GM12878 (cell line): ENCODE measurements around the gene MGAT2. TPM values are rescaled to one million over a fixed set of nuclear protein-coding genes. Genes with fewer than 3 reads are reported as not detected.

Experiments used
- ASH2L ChIP-seq: fragments of 300-600, 200-600 bp; sonication (generic); IDR thresholded peaks from 2 replicates; pipeline ENCODE4 v1.6.1; 2017; ENCODE audit warnings: low read depth, mild to moderate bottlenecking, borderline replicate concordance
- BACH1 ChIP-seq: fragments of 450-650 bp; IDR thresholded peaks from 2 replicates; pipeline ENCODE4 v1.6.1; 2017; ENCODE audit warnings: mild to moderate bottlenecking, borderline replicate concordance
- CBFB ChIP-seq: IDR thresholded peaks from 2 replicates; pipeline ENCODE4 v1.6.1; 2016; ENCODE audit warnings: antibody characterized with exemption, low read depth
- CREM ChIP-seq: IDR thresholded peaks from 2 replicates; pipeline ENCODE4 v1.6.1; 2014; ENCODE audit warnings: antibody characterized with exemption, low read depth
- EED ChIP-seq: sonication (generic); IDR thresholded peaks from 2 replicates; pipeline ENCODE4 v1.6.1; 2016; ENCODE audit warnings: antibody characterized with exemption, low read depth
- HSF1 ChIP-seq: fragments of 150-350 bp; IDR thresholded peaks from 2 replicates; pipeline ENCODE4 v1.6.1; 2014; ENCODE audit warnings: mild to moderate bottlenecking, low read depth, low read length
- JUND ChIP-seq: IDR thresholded peaks from 2 replicates; pipeline ENCODE4 v1.6.1; 2012; ENCODE audit warnings: low read depth, mild to moderate bottlenecking, low read length, improper control_type of control experiment, moderate library complexity
- PBX3 ChIP-seq: IDR thresholded peaks from 2 replicates; pipeline ENCODE4 v1.6.1; 2011; ENCODE audit warnings: mild to moderate bottlenecking, low read depth, low read length, moderate library complexity; ENCODE audit not compliant: insufficient replicate concordance
- RAD51 ChIP-seq: fragments of 450-650 bp; IDR thresholded peaks from 2 replicates; pipeline ENCODE4 v1.6.1; 2016; ENCODE audit warnings: moderate library complexity, mild to moderate bottlenecking, inconsistent platforms
- RB1 ChIP-seq: fragments of 450-650 bp; formaldehyde crosslinking; IDR thresholded peaks from 2 replicates; pipeline ENCODE4 v1.6.1; 2017; ENCODE audit warnings: mild to moderate bottlenecking, borderline replicate concordance
- RCOR1 ChIP-seq: conservative IDR thresholded peaks from 2 replicates; pipeline ENCODE4 v1.6.1; 2012; ENCODE audit warnings: low read depth, low read length, improper control_type of control experiment
- SIX5 ChIP-seq: IDR thresholded peaks from 2 replicates; pipeline ENCODE4 v1.6.1; 2011; ENCODE audit warnings: mild to moderate bottlenecking, low read depth, low read length, moderate library complexity; ENCODE audit not compliant: severe bottlenecking
- STAT1 ChIP-seq: fragments of 450-650 bp; conservative IDR thresholded peaks from 2 replicates; pipeline ENCODE4 v1.6.1; 2014; ENCODE audit warnings: antibody characterized with exemption, mild to moderate bottlenecking
- TAF1 ChIP-seq: IDR thresholded peaks from 2 replicates; pipeline ENCODE4 v1.6.1; 2011; ENCODE audit warnings: mild to moderate bottlenecking, low read depth, low read length, borderline replicate concordance
- TCF12 ChIP-seq: IDR thresholded peaks from 2 replicates; pipeline ENCODE4 v1.6.1; 2011; ENCODE audit warnings: low read depth, mild to moderate bottlenecking, low read length
- TCF7 ChIP-seq: IDR thresholded peaks from 2 replicates; pipeline ENCODE4 v1.6.1; 2014; ENCODE audit warnings: antibody characterized with exemption, borderline replicate concordance
- polyA plus RNA-seq, 11 experiments: library from polyadenylated mRNA; depleted of rRNA in 4 of 11; unstranded in 6 of 11; stranded (reverse) in 5 of 11; fragments of >200 nt; fragmentation: Nextera tagmentation in 4 of 11; fragmentation: Illumina TruSeq in 1 of 11; extraction: Ambion mirVana in 4 of 11; extraction: Trizol in 1 of 11; gene quantifications; 1 replicate in 1 of 11; 2 replicates in 10 of 11; pipeline versions ENCODE4 v1.2.1 to v1.2.3, GENCODE V29; 2011 to 2016; ENCODE audit warnings: inconsistent platforms in 2 of 11, missing spikeins in 2 of 11, low read depth in 1 of 11
- total RNA-seq, 4 experiments: library from RNA; depleted of rRNA in 3 of 4; stranded (reverse); fragments of >200 nt in 3 of 4; fragmentation: Illumina TruSeq in 1 of 4; extraction: Trizol in 1 of 4; gene quantifications; 2 replicates each; pipeline versions ENCODE4 v1.2.1 to v1.2.3, GENCODE V29; 2013 to 2021
- TF ChIP-seq, protein P1 (sequence below): IDR thresholded peaks from 2 replicates; pipeline ENCODE4 v1.6.1; 2012; ENCODE audit warnings: low read depth, low read length, improper control_type of control experiment
- TF ChIP-seq, protein P2 (sequence below): fragments of 450-650 bp; IDR thresholded peaks from 2 replicates; pipeline ENCODE4 v1.6.1; 2017; ENCODE audit warnings: antibody characterized with exemption, mild to moderate bottlenecking, moderate library complexity
- TF ChIP-seq, protein P3 (sequence below): IDR thresholded peaks from 2 replicates; pipeline ENCODE4 v1.6.1; 2012; ENCODE audit warnings: mild to moderate bottlenecking, low read depth, low read length

MGAT2 gene
- total and polyA plus RNA-seq, 10 of the 15 experiments (the other 5 are each of a cell fraction or from before 2014, with no cell fraction given) = 0.03 to 51.8 (median 38.0) TPM; not detected in 1

GRCh38 chr14:49598485-49599300 is 21.9 kb upstream of the MGAT2 start, which contains the start of gene LRR1 (continued):
- TF ChIP-seq SIX5 = no peak
- 0 out of 2 replicates have a peak, but pooled peaks have one; percentile 0 for TF ChIP-seq JUND
- peak; percentile 61 for TF ChIP-seq EED
- TF ChIP-seq TCF12 = peak; percentile 65; the same call in 1 of the 2 replicates
- peak; percentile 62 for TF ChIP-seq BACH1
- TF ChIP-seq RCOR1 = no peak
- TF ChIP-seq TCF7 = no peak
- peak; percentile 50 for TF ChIP-seq PBX3
- TF ChIP-seq CBFB = peak; percentile 80; the same call in 1 of the 2 replicates
- peak; percentile 60; the same call in 1 of the 2 replicates for TF ChIP-seq CREM
- TF ChIP-seq TAF1 = peak; percentile 95
- TF ChIP-seq RB1 = peak; percentile 96; the same call in 1 of the 2 replicates
- no peak for TF ChIP-seq ASH2L
- TF ChIP-seq, protein P1, sequence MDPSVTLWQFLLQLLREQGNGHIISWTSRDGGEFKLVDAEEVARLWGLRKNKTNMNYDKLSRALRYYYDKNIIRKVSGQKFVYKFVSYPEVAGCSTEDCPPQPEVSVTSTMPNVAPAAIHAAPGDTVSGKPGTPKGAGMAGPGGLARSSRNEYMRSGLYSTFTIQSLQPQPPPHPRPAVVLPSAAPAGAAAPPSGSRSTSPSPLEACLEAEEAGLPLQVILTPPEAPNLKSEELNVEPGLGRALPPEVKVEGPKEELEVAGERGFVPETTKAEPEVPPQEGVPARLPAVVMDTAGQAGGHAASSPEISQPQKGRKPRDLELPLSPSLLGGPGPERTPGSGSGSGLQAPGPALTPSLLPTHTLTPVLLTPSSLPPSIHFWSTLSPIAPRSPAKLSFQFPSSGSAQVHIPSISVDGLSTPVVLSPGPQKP = 0 out of 2 replicates have a peak, but pooled peaks have one; percentile 15
- TF ChIP-seq STAT1 = peak; percentile 72; the same call in 1 of the 2 replicates
- TF ChIP-seq, protein P2, sequence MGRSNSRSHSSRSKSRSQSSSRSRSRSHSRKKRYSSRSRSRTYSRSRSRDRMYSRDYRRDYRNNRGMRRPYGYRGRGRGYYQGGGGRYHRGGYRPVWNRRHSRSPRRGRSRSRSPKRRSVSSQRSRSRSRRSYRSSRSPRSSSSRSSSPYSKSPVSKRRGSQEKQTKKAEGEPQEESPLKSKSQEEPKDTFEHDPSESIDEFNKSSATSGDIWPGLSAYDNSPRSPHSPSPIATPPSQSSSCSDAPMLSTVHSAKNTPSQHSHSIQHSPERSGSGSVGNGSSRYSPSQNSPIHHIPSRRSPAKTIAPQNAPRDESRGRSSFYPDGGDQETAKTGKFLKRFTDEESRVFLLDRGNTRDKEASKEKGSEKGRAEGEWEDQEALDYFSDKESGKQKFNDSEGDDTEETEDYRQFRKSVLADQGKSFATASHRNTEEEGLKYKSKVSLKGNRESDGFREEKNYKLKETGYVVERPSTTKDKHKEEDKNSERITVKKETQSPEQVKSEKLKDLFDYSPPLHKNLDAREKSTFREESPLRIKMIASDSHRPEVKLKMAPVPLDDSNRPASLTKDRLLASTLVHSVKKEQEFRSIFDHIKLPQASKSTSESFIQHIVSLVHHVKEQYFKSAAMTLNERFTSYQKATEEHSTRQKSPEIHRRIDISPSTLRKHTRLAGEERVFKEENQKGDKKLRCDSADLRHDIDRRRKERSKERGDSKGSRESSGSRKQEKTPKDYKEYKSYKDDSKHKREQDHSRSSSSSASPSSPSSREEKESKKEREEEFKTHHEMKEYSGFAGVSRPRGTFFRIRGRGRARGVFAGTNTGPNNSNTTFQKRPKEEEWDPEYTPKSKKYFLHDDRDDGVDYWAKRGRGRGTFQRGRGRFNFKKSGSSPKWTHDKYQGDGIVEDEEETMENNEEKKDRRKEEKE = no peak
- no peak for TF ChIP-seq RAD51
- TF ChIP-seq HSF1 = no peak
- TF ChIP-seq, protein P3, sequence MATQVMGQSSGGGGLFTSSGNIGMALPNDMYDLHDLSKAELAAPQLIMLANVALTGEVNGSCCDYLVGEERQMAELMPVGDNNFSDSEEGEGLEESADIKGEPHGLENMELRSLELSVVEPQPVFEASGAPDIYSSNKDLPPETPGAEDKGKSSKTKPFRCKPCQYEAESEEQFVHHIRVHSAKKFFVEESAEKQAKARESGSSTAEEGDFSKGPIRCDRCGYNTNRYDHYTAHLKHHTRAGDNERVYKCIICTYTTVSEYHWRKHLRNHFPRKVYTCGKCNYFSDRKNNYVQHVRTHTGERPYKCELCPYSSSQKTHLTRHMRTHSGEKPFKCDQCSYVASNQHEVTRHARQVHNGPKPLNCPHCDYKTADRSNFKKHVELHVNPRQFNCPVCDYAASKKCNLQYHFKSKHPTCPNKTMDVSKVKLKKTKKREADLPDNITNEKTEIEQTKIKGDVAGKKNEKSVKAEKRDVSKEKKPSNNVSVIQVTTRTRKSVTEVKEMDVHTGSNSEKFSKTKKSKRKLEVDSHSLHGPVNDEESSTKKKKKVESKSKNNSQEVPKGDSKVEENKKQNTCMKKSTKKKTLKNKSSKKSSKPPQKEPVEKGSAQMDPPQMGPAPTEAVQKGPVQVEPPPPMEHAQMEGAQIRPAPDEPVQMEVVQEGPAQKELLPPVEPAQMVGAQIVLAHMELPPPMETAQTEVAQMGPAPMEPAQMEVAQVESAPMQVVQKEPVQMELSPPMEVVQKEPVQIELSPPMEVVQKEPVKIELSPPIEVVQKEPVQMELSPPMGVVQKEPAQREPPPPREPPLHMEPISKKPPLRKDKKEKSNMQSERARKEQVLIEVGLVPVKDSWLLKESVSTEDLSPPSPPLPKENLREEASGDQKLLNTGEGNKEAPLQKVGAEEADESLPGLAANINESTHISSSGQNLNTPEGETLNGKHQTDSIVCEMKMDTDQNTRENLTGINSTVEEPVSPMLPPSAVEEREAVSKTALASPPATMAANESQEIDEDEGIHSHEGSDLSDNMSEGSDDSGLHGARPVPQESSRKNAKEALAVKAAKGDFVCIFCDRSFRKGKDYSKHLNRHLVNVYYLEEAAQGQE = no peak
